Choroid plexus epithelial cell (primary cell): Measurements from ENCODE around the gene NPY2R.

ENCODE experiments used
- DNase-seq: peaks from one replicate; pipeline ENCODE4 v3.0.0-alpha.2; 2010; ENCODE audit warnings: low read depth
- H3K4me3 ChIP-seq: 2 replicates; pipeline ENCODE4 v1.5.1; 2011; ENCODE audit warnings: low read depth, mild to moderate bottlenecking, control low read depth, low read length, moderate library complexity
- CTCF ChIP-seq: conservative IDR thresholded peaks from 2 replicates; pipeline ENCODE4 v1.5.1; 2011; ENCODE audit warnings: low read depth, mild to moderate bottlenecking, control low read depth, inconsistent platforms, low read length, moderate library complexity

Gene NPY2R

GRCh38 chr4:155227131-155227530 lies 18.7 kb downstream of the NPY2R start:
- H3K4me3 ChIP-seq = no peak overlapping the region
- DNase-seq = no peak
- no peak for TF ChIP-seq CTCF

- TF ChIP-seq CTCF = no peak
- no peak for DNase-seq
- H3K4me3 ChIP-seq = no peak overlapping the region
Measured at GRCh38 chr4:155228713-155229112, 20.3 kb downstream of the NPY2R start.

GRCh38 chr4:155232432-155232831 lies 24.0 kb downstream of the NPY2R start:
- no peak for TF ChIP-seq CTCF
- H3K4me3 ChIP-seq = no peak overlapping the region
- DNase-seq = no peak

GRCh38 chr4:155234206-155234605 lies 25.8 kb downstream of the NPY2R start:
- no peak for DNase-seq
- H3K4me3 ChIP-seq = no peak overlapping the region
- TF ChIP-seq CTCF = no peak

- no peak for DNase-seq
- TF ChIP-seq CTCF = no peak
Measured at GRCh38 chr4:155237567-155237966, 29.1 kb downstream of the NPY2R start.

GRCh38 chr4:155241225-155241624 lies 32.8 kb downstream of the NPY2R start:
- DNase-seq = no peak
- no peak overlapping the region for H3K4me3 ChIP-seq
- TF ChIP-seq CTCF = no peak

More at GRCh38 chr4:155237567-155237966, 29.1 kb downstream of the NPY2R start:
- no peak overlapping the region for H3K4me3 ChIP-seq

GRCh38 chr4:155241664-155242063 lies 33.2 kb downstream of the NPY2R start:
- no peak overlapping the region for H3K4me3 ChIP-seq
- no peak for DNase-seq

More at GRCh38 chr4:155241664-155242063, 33.2 kb downstream of the NPY2R start:
- no peak for TF ChIP-seq CTCF
